IPS DF 19.7 (cell line): ENCODE data around the gene MYL3.

Experiments used
- DNase-seq: peaks from one replicate; pipeline ENCODE4 v3.0.0-alpha.2; 2013; ENCODE audit warnings: low read depth, low spot score

The MYL3 gene

DNA sequence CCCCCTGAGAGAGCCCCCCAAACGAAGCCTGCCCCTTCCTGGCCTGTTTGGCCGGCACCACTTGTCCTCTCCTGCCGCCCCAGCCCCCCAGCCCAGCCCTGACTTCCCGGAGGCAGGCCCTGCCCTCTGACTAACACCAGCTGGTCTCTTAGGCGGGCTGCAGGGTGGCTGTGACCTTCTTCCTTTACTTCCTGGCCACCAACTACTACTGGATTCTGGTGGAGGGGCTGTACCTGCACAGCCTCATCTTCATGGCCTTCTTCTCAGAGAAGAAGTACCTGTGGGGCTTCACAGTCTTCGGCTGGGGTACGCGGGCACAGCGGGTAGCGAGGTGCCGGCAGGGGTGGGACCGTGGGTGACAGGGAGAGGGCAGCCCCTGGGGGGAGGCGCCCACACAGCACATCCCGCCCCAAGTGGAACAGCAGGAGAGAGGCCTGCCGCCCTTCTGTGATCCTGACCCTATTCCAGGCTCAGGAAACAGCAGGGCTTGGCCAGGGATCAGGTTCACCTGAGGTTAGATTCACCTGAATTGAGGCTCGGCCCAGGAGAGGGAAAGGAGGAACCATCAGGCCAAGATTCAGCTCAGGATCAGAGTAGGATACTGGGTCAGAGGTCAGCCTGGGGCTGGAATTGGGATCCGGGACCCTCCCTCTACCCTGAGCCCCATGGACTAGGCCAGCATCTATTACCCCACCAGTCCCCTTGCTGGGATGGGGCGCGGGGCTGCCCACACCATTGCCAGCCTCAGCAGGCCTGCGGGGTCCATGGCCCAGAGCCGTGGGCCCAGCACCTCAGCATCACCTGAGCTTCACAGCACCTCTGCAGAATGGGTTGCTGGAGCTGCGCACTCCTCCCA is 36.1 kb upstream of the MYL3 start:
- DNase-seq = no peak

DNA sequence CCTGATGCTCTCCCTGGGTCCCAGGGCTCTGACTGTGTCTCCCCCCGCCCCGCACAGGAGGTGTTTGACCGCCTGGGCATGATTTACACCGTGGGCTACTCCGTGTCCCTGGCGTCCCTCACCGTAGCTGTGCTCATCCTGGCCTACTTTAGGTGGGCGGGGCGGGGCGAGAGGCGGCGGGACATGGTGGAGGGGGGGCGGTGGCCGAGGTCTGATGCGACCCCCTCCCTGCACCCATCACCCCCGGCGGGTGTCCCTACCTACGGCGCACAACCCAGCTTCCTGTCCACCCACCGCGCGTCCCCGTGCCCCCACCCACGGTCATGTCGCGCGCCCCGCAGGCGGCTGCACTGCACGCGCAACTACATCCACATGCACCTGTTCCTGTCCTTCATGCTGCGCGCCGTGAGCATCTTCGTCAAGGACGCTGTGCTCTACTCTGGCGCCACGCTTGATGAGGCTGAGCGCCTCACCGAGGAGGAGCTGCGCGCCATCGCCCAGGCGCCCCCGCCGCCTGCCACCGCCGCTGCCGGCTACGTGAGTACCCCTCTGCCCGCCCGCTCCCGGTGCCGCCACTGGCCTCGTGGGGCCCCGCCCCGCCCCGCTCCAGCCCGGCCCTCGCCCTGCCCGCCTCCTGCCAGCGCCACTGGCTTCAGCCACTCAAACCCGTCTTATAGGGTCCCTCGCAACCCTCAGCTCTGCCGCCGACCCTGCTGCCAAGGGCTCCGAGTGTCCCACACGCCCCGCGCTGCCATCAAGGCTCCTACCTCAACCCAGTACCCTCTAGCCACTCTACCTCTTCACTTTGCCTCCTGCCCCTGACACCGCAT is 35.3 kb upstream of the MYL3 start:
- no peak for DNase-seq

DNA sequence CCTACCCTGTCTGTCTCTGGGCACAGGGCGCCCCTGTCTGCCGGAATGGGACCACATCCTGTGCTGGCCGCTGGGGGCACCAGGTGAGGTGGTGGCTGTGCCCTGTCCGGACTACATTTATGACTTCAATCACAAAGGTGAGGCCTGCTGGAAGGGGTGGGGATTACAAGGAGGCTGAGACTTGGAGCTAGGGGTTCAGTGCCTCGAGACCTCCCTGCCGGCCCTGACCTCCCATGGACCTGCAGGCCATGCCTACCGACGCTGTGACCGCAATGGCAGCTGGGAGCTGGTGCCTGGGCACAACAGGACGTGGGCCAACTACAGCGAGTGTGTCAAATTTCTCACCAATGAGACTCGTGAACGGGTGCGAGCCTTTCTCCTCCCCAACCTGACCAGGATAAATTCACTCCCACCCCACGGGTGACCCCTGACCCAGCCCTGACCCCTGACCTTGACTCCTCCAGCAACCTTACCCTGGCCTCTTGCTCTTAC is 34.6 kb upstream of the MYL3 start:
- DNase-seq = no peak

DNA sequence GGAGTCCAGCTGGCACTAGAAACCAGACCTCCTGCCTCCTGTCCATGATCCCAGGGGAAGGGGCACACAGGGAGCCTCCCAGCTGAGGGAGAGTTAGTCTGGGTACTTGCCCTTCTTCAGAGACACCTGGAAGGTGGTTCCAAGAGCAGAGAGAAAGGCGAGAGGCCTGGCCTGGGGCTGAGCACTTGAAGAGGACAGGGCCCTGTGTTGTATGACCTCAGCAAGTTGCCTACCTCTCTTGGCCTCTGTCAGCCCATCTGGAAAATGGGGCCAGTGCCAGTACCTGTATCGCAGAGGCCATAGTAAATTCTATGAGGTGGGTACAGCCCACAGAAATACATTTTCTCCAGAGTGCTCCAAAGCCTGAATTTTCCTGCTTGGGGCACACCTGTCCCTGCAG is 33.8 kb upstream of the MYL3 start:
- DNase-seq = no peak

DNA sequence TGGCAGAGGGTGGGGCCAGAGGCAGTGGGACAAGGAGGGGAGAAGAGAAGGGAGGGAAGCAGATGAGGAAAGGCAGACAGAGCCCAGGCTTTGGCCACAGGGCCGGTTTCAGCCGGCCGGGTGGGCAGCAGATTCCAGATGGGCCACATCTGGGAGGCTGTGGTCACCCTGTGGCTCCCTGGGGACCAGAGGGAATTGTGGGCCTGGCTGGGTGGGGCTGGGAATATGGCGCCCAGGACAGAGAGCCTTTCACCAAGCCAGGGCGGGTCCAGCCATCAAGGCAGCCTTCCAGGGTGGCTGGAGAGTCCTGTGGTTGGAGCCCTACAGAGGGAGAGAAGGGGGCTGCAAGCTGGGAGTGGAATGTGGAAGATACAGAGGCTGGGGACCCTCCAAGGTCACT is 33.1 kb upstream of the MYL3 start:
- no peak for DNase-seq

DNA sequence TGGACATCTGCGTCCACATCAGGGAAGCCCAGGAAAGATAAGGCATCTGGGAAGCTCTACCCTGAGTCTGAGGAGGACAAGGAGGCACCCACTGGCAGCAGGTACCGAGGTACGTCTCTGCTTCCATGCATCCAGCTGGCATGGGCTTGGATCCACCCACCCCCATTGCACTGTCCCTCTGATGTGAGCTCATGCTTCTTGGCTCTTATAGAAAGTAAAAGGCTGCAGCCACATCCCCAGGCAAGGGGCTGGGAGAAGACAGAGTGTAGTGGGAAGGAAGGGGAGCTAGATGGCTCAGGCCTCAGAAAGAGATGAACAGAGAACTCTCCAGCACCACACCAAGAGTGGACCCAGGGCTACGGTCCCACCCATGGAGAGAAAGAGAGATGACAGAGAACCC is 32.5 kb upstream of the MYL3 start:
- no peak for DNase-seq

DNA sequence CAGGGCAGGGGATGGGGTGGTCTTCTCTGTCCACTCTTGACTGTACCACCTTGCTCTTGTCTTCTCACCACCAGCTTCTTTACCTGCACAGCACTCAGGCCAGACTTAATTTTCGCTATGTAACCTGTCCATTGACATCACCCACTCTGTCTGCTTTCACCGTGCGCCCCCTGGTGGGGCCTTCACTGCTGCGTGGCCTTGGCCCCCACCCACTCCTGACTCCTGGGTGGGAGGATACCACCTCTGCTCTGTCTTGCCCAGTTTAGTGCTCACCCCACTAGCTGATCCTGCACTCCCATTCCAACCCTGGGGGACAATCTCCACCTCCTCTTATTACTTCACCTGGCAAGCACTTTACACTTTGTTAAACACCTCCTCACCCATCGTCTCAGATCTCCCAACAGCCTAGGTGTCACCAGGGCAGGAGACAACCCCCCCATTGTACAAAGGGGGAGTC is 32.0 kb upstream of the MYL3 start:
- no peak for DNase-seq

DNA sequence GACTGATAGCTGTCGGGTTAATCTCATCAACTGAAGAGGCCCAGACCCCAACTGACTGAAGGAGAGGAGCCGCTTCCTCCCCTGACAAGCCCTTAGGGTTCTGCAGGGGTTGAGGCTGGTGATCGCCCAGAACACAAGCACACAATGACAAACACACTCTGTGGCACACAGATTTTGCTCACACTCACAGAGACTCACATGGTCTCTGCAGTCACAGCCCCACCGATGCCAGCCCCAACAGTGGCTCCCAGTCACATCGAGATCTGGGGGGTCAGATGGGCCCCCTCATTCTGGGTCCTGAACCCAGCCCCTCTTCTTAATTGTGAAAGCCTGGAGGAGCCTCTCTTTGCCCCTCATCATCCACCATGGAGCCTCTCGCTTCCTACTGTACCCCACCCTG is 31.0 kb upstream of the MYL3 start:
- no peak for DNase-seq

DNA sequence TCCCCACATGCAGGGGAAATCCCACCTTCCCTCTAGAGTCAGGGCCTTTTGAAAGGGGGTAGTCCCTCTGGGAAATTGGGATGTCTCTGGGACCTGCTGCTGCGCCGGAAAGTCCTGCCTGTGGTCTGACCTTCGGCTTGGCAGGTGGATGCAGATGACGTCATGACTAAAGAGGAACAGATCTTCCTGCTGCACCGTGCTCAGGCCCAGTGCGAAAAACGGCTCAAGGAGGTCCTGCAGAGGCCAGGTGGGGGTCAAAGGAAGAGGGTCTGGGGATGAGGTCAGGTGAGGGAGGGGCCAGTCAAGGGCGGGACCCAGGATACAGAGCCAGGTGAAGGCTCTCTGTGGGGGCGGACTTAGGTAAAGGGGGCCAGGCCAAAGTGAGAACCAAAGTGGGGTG is 30.5 kb upstream of the MYL3 start:
- DNase-seq = no peak

DNA sequence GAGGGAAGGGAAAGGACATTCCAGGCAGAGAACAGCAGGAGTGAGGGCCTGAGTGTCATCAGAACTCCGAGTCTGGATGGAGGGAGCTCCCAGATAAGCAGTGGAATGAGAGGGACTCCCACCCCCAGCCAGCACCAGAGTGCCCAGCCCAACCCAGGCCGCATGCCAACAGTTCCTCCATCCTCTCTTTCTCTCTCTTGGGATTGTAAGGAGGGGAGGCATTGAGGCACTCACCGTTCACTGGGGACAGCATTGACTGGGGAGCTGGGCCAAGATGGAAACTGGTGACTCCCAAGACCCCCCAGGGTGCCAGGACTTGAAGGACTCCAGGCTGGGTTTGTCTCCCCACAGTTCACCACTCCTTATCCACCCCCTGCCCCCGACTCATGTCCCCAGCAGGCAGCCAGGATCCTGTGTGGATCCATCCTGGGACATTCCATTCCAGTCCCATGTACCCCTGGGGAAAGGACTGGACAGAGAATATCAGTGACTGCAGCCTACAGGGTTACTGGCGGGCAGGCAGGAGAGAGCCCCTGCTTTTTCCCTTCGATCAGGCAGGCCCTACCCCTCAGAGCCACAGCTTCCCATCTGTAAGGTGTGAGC is 30.0 kb upstream of the MYL3 start:
- no peak for DNase-seq

DNA sequence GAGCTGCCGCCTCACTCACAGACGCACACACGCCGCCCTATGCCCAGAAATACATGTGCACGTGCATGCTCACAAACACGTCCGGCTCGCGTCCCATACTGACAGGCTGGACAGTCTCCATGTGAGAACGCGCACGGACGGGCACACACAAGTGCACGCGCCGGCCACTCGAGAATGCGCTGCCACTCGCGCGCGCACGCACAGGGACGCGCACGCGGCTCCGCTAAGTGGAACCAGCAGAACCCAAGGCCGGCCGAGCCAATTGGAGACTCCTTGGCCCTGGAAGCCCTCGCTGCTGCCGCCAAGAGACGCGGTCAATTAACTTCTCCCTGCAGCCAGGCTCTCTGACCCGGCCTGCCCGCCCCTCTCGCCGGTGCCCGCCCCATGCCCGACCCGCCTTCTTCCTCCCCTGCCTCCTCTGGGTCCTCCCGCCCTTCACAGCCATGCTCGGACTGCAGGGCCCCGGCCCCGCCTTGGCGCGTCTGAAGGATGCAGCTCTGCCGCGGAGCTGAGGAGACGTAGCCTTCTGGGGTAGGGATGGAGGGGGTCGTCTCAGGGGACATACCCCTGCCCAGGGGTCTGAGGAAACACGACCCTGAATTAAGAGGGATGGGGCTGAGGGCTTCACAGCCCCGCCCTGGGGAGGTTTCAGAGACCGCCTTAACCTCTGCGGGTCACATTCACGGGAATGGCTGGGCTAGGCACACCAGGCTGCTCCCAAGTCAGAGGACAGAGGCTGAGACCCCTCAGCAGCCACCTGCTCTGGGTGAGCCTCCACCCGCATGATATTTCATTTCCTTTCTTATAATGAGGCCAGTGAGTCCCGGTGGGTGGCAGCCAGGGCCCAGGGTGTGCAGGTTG is 29.3 kb upstream of the MYL3 start:
- peak; percentile 59 for DNase-seq

DNA sequence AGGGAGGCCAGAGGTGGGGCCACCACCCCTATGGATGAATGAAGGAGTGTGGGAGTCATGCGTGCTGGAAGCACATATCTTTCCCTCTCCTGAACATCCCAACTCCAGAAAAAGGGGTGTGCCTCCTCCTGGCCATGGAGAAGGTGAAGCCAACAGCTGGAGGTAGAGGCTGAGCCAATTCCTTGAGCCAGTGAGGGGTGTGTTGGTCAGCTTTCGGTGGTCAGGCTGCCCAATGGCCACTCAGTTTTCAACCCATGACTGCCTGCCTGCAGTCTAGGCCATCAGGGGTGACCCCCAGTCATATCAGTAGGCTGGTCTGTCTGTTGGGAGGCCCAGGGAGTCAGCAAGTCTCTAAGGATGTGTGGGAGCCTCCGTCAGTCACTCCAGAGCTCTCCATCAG is 27.9 kb upstream of the MYL3 start:
- DNase-seq = no peak

DNA sequence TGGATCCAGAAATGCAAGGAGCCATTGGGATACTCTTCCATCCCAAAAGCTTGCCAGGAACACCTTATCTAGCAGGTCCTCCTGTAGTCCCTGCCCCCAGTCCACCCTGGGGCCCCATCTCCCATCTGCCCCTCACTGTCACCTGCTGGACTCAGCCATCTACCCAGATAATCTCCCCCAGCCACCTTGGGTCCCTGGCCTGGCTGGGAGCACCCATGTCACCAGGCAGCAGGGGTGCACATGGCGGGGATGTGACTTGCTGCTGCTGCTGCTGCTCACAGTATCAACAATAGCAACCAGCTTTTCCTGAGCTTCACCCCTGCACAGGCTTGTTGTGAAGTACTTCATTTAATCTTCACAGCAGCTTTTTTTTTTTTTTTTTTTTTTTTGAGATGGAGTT is 26.9 kb upstream of the MYL3 start:
- DNase-seq = no peak

DNA sequence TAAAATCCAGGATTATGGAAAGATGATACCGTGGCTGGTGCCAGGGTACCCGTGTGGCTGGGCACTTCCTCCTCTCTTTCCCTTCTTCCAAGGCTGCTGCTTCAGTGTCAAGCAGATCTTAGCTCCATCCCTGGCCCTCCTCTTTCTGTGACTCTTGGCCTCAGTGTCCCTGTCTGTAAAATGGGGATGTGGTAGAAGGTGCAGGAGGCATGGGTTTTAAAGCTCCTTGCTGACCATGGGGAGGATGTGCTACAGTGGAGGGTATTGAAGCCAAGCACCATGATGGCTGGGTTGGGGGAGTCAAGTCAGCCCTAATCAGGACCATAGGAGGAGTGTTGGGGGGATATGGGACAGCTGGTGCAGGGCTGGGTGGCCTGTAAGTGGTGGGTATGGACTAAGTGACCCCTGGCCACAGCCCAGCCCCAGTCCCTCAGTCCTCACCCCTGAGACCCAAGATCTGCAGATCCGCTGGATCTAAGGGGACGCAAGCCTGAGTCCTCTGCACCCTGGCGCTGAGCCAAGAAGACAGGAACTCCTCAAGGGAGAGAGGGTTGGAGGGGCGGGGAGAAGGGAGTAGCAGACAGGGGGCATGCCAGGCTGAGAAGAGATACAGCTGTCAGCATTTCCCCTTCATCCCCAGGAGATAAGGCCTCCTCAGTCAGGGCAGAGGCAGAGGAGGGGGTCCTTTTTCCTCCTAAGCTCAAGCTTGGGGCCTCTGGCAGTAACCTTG is 26.3 kb upstream of the MYL3 start:
- no peak for DNase-seq

DNA sequence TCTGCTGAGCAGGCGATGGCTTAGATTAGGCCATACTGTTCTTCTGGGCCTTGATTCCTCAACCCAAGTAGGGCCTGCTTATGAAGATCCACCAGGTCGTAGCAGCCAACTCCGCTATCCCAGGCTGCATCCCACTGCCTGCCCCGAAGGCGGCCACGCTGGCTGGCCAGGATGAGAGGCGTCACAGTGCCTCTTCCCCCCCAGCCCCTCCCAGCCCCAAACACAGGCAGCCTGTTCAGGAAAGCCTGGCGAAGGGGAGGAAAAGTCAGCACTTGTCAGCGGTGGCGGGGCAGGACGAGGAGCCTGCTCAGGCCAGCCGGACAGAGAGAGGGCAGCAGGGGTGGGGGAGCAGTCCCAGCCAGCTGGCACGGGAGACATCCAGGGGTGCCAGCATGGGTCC is 25.5 kb upstream of the MYL3 start:
- no peak for DNase-seq

DNA sequence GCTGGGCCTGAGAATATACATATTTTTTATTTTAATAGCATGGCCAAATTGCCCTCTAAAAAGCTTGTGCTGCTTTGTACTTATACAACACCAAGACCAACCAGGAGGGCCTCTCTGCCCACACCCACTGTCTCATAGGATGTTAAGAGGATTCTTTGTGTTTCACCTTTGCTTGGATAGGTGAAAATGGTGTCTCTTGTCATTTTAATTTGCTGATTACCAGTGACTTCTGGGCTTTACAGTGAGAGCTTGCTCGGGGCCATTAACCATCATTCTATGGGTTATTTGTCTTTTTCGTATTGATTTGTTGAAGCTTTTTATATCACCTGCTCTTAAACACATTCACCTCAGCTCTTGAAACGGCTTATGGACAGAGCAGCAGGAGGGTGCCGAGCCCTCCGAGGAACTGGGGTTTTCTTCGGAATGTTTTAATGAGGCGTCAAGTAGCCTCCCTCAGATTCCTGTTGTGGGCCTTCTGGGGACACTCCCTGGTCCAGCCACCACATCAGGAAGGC is 24.8 kb upstream of the MYL3 start:
- DNase-seq = no peak

DNA sequence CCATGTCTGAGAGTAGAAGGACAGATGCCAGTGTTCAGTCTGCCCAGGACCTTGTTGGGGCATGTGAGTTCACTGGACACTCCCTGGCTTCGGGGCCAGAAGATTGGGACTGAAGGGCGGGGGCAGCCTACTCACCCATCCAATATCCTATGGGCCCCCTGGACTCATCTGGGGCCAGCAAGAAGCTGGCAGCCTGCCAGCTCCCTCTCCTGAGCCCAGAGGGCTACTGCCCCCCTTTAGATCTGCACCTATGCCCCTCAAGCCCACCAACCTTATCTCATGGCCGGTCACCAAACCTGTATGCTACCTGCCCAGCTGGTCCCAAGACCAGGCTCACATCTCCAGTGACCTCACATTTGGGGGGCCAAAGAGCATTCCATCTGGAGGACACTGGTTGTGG is 22.4 kb upstream of the MYL3 start:
- DNase-seq = no peak

DNA sequence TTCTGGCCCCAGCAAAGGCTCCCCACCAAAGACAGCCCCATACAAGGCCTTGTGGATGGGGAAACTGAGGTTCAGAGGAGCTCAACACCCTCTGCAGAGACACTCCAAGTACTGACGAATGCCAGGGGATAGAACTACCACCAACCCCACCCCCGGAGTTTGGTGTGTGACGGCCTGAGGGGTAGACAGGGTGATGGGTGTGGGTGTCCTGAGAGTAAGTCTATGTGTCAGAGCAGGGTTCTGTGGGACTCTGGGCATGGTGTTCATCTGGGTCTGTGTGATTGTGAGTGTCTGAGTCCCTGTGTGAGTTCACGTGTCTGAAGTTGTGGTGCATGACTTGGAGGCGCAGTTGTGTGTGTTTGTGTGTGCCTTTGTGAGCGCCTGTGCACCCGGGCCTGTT is 21.7 kb upstream of the MYL3 start:
- no peak for DNase-seq

DNA sequence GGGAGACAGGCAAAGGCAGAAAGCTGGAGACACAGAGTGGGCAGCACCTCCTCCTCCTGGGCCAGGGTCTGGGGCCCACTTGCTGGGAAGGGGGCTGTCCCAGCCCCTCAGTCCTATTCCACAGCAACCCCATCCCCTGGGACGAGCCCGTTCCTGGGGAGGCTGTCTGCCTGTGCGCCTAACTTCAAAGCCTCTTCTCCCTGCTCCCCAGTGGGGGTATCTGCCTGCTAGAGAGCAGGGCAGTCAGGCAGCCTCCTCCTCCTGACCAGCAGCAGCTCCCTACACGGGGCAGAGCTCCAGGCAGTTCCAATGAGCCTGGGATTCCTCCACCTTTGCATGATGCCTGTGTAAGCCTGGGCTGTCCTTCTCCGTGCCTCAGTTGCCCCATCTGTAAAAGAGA is 21.2 kb upstream of the MYL3 start:
- DNase-seq = no peak

DNA sequence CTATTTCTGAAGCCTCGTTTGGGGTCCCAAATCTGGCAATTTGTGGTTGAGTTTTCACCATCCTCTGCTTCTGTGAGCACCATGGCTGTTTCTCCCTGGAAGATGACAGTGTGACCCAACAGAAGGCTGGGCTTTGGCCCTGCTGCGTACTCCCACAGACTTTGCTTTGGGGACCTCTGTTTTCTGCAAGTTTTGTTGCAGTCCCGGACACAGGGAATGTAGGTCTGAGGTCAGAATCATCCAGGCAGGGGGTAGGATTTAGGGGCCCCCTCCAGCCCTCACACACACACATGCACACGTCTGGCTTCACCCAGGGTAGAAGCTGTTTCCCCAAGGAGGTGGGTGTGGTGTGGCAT is 20.6 kb upstream of the MYL3 start:
- no peak for DNase-seq
